EL (cell line): Measurements from ENCODE around the gene C2CD5.
"Not testable (repeated sequence)": the region's sequence is repeated elsewhere in the genome, so short reads cannot be mapped to it uniquely, and the experiment has no call there.

Experiments
- DNase-seq: peaks from one replicate; pipeline ENCODE4 v3.0.0-alpha.2; 2016

C2CD5 gene

GRCh38 chr12:22474970-22475720 lies 69.2 kb downstream of the C2CD5 start:
- no peak for DNase-seq

- no peak for DNase-seq
These were observed 71.1 kb downstream of the C2CD5 start for GRCh38 chr12:22473212-22473611.

- DNase-seq: peak; percentile 77
These were observed 77.2 kb downstream of the C2CD5 start for GRCh38 chr12:22467190-22467589.

GRCh38 chr12:22463306-22463705 lies 81.0 kb downstream of the C2CD5 start:
- no peak for DNase-seq

GRCh38 chr12:22461786-22462185 lies 82.6 kb downstream of the C2CD5 start:
- no peak for DNase-seq

GRCh38 chr12:22459838-22460490 lies 84.4 kb downstream of the C2CD5 start:
- peak; percentile 45 for DNase-seq

GRCh38 chr12:22458298-22458937 lies 85.9 kb downstream of the C2CD5 start:
- DNase-seq: no peak

- no peak for DNase-seq
These were observed 87.3 kb downstream of the C2CD5 start for GRCh38 chr12:22457085-22457484.

GRCh38 chr12:22453511-22453910 lies 90.8 kb downstream of the C2CD5 start:
- DNase-seq: no peak

GRCh38 chr12:22447223-22447622 lies 97.1 kb downstream of the C2CD5 start:
- DNase-seq: peak; percentile 16

- DNase-seq: not testable (repeated sequence)
These were observed 100.1 kb downstream of the C2CD5 start for GRCh38 chr12:22444317-22444665.

- peak; percentile 76 for DNase-seq
These were observed 100.7 kb downstream of the C2CD5 start for GRCh38 chr12:22443379-22444316.

GRCh38 chr12:22437031-22437806 lies 107.1 kb downstream of the C2CD5 start:
- DNase-seq: no peak

- DNase-seq: no peak
These were observed 108.8 kb downstream of the C2CD5 start for GRCh38 chr12:22435583-22435982.

GRCh38 chr12:22431693-22432251 lies 112.6 kb downstream of the C2CD5 start:
- DNase-seq: no peak

GRCh38 chr12:22416801-22417200 lies 127.5 kb downstream of the C2CD5 start:
- no peak for DNase-seq

- peak; percentile 9 for DNase-seq
These were observed 128.7 kb downstream of the C2CD5 start for GRCh38 chr12:22415342-22416309.

- no peak for DNase-seq
These were observed 129.6 kb downstream of the C2CD5 start for GRCh38 chr12:22414742-22415141.

GRCh38 chr12:22413592-22413991 lies 130.8 kb downstream of the C2CD5 start:
- DNase-seq: no peak

GRCh38 chr12:22412581-22412980 lies 131.8 kb downstream of the C2CD5 start:
- no peak for DNase-seq

- no peak for DNase-seq
These were observed 133.9 kb downstream of the C2CD5 start for GRCh38 chr12:22410486-22410885.
